A673 (cell line): Measurements from ENCODE around the gene RACGAP1. TPM values are rescaled to one million over a fixed set of nuclear protein-coding genes. Genes with fewer than 3 reads are reported as not detected.

ENCODE experiments used
- BruUV-seq: library from RNA; stranded (reverse); fragments of 400-500 nt; replicated peaks from 2 replicates; lab custom pipeline; 2021; lab: Mats Ljungman, UMichigan
- CTCF ChIA-PET: fragments of 300-600 bp; sonication (Branson Sonifier 250); formaldehyde crosslinking; loops from one replicate; lab custom pipeline; 2022; ENCODE audit warnings: antibody characterized with exemption; lab: Charles Lee
- POLR2A ChIA-PET: fragments of 300-600 bp; sonication (Branson Sonifier 250); formaldehyde crosslinking; loops from one replicate; lab custom pipeline; 2022; ENCODE audit warnings: antibody characterized with exemption; ENCODE audit not compliant: low non-redundant PET; lab: Charles Lee
- DNase-seq: peaks from one replicate; pipeline ENCODE4 v3.0.0-alpha.2; 2015; ENCODE audit warnings: low spot score
- H3K27ac ChIP-seq: fragments of 200-600 bp; sonication (generic); 2 replicates; pipeline ENCODE4 v1.5.1; 2016; ENCODE audit warnings: mixed run types, low read depth, mild to moderate bottlenecking, mixed read lengths, antibody characterized with exemption, low read length; ENCODE audit not compliant: poor library complexity, severe bottlenecking
- H3K27me3 ChIP-seq: fragments of 200-600 bp; sonication (generic); replicated peaks from 2 replicates; pipeline ENCODE4 v1.6.1; 2017; ENCODE audit warnings: mixed run types, low read depth, mild to moderate bottlenecking, mixed read lengths, antibody characterized with exemption, low read length; ENCODE audit not compliant: insufficient read depth, poor library complexity
- H3K36me3 ChIP-seq: fragments of 200-600 bp; sonication (generic); 2 replicates; pipeline ENCODE4 v1.6.1; 2016; ENCODE audit warnings: mixed run types, mild to moderate bottlenecking, mixed read lengths, antibody characterized with exemption, low read length; ENCODE audit not compliant: insufficient read depth, poor library complexity, severe bottlenecking
- H3K4me1 ChIP-seq: fragments of 200-600 bp; sonication (generic); 2 replicates; pipeline ENCODE4 v1.6.1; 2017; ENCODE audit warnings: mixed run types, mild to moderate bottlenecking, mixed read lengths, antibody characterized with exemption, low read length; ENCODE audit not compliant: insufficient read depth, poor library complexity, severe bottlenecking
- H3K4me3 ChIP-seq: fragments of 200-600 bp; sonication (generic); 2 replicates; pipeline ENCODE4 v1.5.1; 2016; ENCODE audit warnings: low read depth, mixed run types, mild to moderate bottlenecking, mixed read lengths, low read length; ENCODE audit not compliant: poor library complexity, severe bottlenecking
- H3K9me3 ChIP-seq: fragments of 200-600 bp; sonication (generic); 2 replicates; pipeline ENCODE4 v1.6.1; 2016; ENCODE audit warnings: mixed run types, low read depth, mild to moderate bottlenecking, mixed read lengths, antibody characterized with exemption, low read length; ENCODE audit not compliant: poor library complexity, severe bottlenecking
- CTCF ChIP-seq: fragments of 300-800, 200-600 bp; sonication (generic); conservative IDR thresholded peaks from 2 replicates; pipeline ENCODE4 v1.5.1; 2017; ENCODE audit warnings: low read depth, mild to moderate bottlenecking, antibody characterized with exemption, low read length, moderate library complexity, mixed read lengths
- EZH2 ChIP-seq: fragments of 200-600 bp; sonication (generic); IDR thresholded peaks from 2 replicates; pipeline ENCODE4 v1.6.1; 2017; ENCODE audit warnings: borderline replicate concordance, low read depth, mild to moderate bottlenecking, mixed read lengths, antibody characterized with exemption, low read length; ENCODE audit not compliant: poor library complexity, severe bottlenecking
- intact Hi-C: fragments of 100-400 bp; cut with micrococcal nuclease; formaldehyde crosslinking; loops from one replicate; pipeline ENCODE4 v1.10.0; 2022; ENCODE audit not compliant: unreplicated experiment
- total RNA-seq: library from RNA; stranded (reverse); gene quantifications from 2 replicates; pipeline ENCODE4 v1.2.3, GENCODE V29; 2021

Gene RACGAP1
- total RNA-seq, 1 experiment from 2014 or later, result 173 TPM

DNA sequence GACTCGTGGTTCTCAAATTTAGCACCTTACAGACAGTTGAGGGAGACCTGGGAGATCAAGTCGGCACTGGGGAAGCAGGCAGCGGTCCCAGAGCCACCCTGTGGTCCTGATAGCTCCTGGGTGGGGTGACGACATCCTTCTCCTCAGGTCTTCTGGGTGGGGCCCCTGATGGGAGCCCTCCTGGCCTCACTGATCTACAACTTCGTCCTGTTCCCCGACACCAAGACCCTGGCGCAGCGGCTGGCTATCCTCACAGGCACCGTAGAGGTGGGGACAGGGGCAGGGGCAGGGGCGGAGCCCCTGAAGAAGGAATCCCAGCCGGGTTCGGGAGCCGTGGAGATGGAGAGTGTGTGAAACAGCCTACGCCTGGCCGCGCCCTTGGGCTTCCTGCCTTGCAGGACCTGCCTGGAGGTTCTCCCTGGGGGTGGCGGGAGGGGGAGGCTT lies 50.0 kb downstream of the RACGAP1 start:
- Histone ChIP-seq H3K36me3 (no peaks in the 10 kb centered on the region), H3K27me3 (no peaks in the 10 kb centered on the region), H3K27ac (no peak overlapping the region), H3K4me1 (no peaks in the 10 kb centered on the region), H3K4me3 (no peak overlapping the region), H3K9me3 (no peaks in the 10 kb centered on the region)
- CTCF ChIA-PET, result no interaction called here
- TF ChIP-seq CTCF (no peak), EZH2 (no peak)
- POLR2A ChIA-PET, result interaction anchor here (0.5 kb wide), 1 partner anchor 546 kb away, joined by 22 read pairs; no protein-coding TSS in a partner anchor
- intact Hi-C loops, result no loop called here
- BruUV-seq, result no TSS peak
- DNase-seq, result no peak

- Histone ChIP-seq H3K36me3 (no peaks in the 10 kb centered on the region), H3K9me3 (no peaks in the 10 kb centered on the region), H3K27me3 (no peaks in the 10 kb centered on the region), H3K4me3 (no peak overlapping the region), H3K4me1 (no peaks in the 10 kb centered on the region), H3K27ac (no peak overlapping the region)
- DNase-seq, result no peak
- CTCF ChIA-PET, result no interaction called here
- TF ChIP-seq EZH2, result no peak
- no peak for TF ChIP-seq CTCF
- POLR2A ChIA-PET, result no interaction called here
- no TSS peak for BruUV-seq
- intact Hi-C loops, result no loop called here
Measured at GRCh38 chr12:49974677-49975317, 50.5 kb downstream of the RACGAP1 start.

DNA sequence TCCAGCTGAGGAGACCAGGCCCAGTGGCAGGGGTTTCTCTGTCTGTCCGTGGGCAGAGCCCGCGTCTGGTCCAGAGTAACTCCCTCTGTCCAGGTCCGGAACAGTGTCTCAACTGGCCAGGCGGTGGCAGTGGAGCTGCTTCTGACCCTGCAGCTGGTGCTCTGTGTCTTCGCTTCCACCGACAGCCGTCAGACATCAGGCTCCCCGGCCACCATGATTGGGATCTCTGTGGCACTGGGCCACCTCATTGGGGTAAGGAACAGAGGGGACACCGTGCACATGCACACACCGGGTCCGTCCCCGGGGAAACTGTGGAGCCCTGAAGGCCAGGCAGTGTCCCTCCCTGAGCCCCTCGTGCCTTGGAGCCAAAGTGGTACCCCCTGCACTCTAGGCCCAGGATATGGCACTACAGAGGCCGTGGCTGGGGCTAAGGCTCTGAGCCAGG lies 51.0 kb downstream of the RACGAP1 start:
- no peak for TF ChIP-seq CTCF
- no peak for TF ChIP-seq EZH2
- no TSS peak for BruUV-seq
- Histone ChIP-seq H3K4me3 (no peak overlapping the region), H3K27me3 (no peaks in the 10 kb centered on the region), H3K36me3 (no peaks in the 10 kb centered on the region), H3K27ac (no peak overlapping the region), H3K9me3 (no peaks in the 10 kb centered on the region), H3K4me1 (no peaks in the 10 kb centered on the region)
- intact Hi-C loops, result no loop called here
- ChIA-PET POLR2A (no interaction called here), CTCF (no interaction called here)
- no peak for DNase-seq
